Measurements from ENCODE around the gene MLF2.
"Not testable (repeated sequence)": the region's sequence is repeated elsewhere in the genome, so short reads cannot be mapped to it uniquely, and the experiment has no call there.

MLF2 gene

DNA sequence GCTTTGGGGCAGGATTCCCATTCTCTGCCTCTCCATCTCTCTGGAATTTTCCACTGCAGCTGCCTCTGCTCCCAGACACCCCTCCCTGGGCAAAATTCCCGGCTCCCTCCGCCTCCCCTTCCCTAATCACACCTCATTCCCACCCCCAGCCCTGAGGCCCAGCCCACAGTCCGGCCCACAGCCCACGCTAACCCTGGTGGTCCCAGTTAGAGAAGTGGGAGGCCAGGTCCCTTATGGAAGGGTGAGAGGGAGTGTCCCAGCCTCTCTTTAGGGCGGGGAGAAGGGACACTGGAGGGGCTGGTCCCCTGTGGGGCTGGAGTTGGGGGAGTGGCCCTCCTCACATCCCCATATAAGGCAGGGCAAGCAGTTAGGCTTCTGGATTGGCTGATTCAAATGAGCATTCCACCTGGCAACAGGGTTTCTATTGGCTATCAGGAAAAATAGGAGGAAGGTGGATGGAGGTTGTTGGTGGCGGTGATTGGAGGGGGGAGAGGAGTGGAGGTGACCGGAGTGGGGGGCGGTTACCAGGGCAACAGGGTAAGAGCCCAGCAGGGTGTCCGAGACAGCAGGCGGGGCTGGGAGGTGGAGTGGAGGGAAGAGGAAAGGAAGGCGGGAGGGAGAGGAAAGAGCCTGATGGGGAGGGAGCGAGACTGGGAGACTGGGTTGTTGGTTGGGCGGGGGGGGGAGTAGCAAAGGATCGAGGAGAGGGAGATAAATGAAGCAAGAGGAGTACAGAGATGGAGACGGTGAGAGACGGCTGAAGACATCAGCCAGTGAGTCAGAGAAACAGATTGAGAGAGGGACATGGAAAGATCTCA, 11.3 kb upstream of the MLF2 start:
- DNase-seq, result peak; percentile 98

GRCh38 chr12:6763380-6763779, 10.4 kb upstream of the MLF2 start:
- no peak for DNase-seq

DNA sequence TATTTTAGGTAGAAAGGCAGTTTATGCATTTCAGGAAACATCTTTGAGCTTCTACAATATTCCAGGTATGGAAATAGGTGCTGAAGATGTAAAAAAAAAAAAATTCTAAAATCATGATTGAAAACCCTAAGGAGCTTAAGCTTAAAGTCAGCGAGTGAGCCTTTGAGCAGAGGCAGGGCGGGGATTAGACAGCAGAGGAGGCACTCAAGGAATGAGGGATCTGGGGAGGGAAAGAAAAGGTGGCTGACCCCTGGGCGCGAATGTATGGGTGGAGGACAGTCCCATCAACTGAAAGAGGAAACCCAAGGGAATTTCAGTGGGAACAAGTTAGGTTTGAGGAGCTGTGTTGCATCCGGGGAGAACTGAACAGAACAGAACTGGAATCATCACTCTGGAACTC, 6.8 kb upstream of the MLF2 start:
- no peak for DNase-seq

GRCh38 chr12:6758506-6759095, 5.7 kb upstream of the MLF2 start:
- DNase-seq, result no peak

GRCh38 chr12:6757028-6757690, 4.2 kb upstream of the MLF2 start:
- DNase-seq, result no peak

DNA sequence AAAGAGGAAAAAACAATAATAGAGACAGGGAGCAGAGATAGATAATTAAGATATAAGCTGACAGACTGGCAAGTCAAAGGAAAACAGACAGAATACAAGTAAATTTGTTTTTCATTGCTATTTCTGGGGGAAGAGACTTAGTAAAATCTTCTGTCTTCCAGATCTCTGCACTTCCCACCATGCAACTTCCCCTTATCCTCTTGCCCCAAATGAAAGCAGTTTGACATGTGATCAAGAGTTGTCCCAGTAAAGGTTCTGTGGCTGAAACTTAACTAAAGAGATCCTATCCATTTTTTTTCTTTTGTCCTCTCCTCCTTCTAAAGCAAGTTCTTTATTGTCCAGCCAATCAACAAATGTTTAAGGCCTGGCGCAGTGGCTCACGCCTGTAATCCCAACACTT, 1.5 kb upstream of the MLF2 start:
- DNase-seq, result no peak

DNA sequence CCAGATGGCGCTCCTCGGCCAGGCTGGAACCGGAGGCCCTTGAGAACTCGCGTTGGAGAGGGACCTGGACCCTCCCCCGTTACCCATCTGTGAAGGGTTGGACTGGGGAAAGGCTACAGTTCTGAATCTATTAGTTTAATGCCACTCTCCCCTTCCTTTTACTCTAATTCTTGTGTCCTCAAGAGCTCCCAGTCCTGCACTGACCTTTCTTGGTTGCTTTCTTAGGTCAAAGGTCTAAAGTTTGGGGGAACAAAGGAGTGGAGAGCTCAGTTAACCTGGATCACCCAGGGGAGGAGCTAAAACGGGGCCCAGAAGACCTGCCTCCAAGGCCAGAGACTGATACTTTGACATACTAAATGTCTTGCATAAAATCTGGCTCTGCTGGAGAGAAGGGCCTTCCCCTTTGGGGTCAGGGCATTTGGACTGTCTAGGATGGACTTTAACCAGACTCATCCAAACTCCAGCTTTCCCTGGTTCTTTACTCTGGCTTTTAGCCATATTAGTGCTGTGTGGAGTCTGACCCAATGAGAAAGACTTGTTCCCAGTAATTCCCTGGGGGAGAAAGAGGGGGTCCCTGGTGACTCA, 923 bp upstream of the MLF2 start:
- no peak for DNase-seq

GRCh38 chr12:6752167-6752920, 597 bp downstream of the MLF2 start:
- DNase-seq, result peak; percentile 29

- no peak for DNase-seq
Measured at GRCh38 chr12:6751767-6752166, 1.2 kb downstream of the MLF2 start.

GRCh38 chr12:6750506-6750905, 2.4 kb downstream of the MLF2 start:
- no peak for DNase-seq

DNA sequence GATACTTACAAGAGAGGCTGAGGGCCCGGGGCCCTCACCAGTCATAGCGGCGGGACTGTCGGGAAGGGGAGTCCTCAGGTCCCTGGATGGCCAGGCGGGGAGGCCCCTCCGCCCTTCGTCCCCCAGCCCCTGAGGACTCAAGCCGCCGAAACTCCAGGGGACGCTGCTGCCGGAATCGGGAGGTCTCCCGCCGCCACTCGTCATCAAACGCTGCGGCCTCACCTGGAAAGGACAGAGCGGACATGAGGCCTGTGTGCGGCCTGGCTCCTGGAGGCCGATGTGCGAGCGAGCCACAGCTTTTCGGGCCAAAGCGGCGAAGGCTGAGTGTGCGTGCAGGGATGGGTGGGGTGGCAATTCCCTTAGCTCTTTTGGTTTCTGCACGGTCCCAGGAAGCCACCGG, 4.2 kb downstream of the MLF2 start:
- no peak for DNase-seq

DNA sequence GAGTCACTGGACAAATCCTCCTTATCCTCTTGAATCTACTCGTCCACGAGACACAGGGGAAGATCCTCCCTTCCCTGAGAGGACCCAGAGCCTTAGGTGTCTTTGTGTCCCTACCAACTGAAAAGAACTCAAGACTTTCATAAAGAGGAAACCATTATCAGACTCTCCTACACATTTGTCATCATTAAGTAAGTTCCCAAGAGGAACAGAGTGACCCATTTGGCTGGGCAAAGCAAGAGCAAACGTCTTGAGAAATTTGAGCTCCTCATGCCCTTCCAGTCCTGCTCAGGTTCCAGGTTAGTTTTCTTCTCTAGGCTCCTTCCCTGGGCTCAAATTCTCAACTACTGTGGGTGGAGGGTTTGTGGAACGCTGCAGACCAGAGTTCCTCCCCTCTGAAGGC, 5.7 kb downstream of the MLF2 start:
- no peak for DNase-seq

GRCh38 chr12:6745741-6746525, 7.0 kb downstream of the MLF2 start:
- no peak for DNase-seq

DNA sequence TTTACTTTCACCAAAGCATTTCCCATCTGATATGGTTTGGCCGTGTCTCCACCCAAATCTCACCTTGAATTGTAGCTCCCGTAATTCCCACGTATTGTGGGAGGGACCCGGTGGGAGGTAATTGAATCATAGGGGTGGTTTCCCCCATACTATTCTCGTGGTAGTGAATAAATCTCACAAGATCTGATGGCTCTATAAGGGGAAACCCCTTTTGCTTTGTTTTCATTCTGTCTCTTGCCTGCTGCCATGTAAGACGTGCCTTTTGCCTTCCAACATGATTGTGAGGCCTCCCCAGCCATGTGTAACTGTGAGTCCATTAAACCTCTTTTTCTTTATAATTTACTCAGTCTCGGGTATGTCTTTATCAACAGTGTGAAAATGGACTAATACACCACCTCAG, 9.6 kb downstream of the MLF2 start:
- not testable (repeated sequence) for DNase-seq

DNA sequence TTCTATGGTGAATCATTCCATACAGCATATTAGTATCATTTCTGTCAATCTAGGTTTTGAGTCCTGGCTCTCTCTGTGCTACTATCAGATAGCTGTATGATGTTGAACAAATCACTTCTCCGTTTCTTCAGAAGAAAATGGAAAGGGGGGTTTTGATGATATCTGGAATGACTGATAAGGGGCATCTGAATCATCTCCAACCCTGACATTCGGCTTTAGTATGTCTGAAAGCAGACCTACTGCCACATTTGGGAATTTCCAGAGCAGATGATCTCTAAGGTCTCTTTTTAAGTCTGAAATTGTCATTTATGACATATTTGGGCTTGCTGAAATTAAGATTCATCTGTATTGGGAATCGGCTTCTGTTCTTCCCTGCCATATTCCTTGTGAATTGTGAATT, 10.1 kb downstream of the MLF2 start:
- DNase-seq, result no peak

DNA sequence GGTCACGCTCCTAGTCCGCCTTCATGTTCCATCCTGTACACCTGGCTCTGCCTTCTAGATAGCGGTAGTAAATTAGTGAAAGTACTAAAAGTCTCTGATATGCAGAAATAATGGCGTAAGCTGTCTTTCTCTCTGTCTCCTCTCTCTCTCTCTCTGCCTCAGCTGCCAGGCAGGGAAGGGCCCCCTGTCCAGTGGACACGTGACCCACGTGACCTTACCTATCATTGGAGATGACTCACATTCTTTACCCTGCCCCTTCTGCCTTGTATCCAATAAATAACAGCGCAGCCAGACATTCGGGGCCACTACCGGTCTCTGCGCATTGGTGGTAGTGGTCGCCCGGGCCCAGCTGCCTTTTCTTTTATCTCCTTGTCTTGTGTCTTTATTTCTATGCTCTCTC, 10.9 kb downstream of the MLF2 start:
- DNase-seq, result not testable (repeated sequence)

DNA sequence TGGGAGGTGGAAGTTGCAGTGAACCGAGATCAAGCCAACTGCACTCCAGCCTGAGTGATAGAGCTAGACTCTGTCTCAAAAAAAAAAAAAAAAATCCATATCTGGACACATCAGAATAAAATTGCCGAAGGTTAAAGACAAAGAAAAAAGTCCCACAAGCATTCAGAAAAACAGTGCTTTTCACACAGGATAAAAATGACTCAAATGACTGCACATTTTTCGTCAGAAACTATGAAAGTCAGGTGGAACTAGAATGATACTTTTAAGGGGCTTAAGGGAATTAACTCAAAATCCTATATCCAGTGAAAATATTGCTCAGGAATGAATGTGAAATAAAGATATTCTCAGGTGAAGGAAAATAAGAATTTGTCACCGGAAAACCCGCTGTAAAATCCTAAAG, 16.2 kb downstream of the MLF2 start:
- no peak for DNase-seq

GRCh38 chr12:6735448-6736191, 17.3 kb downstream of the MLF2 start:
- DNase-seq, result peak; percentile 35

GRCh38 chr12:6734506-6735387, 18.2 kb downstream of the MLF2 start:
- no peak for DNase-seq

DNA sequence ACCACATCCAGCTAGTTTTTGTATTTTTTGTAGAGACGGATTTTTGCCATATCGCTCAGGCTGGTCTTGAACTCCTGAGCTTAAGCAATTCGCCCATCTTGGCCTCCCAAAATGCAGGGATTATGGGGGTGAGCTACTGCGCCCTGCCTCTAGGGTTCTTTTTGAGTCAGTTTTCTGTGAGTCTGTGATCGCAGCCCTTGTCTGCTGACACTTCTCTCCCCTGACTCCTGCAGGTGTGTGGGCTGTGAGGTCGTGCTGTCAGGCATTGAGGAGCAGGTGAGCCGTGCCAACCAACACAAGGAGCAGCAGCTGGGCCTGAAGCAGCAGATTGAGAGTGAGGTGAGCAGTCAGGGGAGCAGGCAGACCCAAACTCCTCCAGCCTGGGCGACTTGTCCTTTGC, 22.8 kb downstream of the MLF2 start:
- no peak for DNase-seq

All from NCI-H1436 (cell line).